ENCODE results near the gene RAB11FIP5. TPM values are rescaled to one million over a fixed set of nuclear protein-coding genes. Genes with fewer than 3 reads are reported as not detected.

The RAB11FIP5 gene
- total RNA-seq (2022; extraction: Qiagen RNA extraction): 31.8 to 36.4 TPM (median 33.6 TPM) in 5 replicates

GRCh38 chr2:73112913-73113854, at the start of gene RAB11FIP5:
RAB11FIP5 (minus strand) TSS chr2:73112948; CDS start chr2:73112777, 171 bp downstream.

GRCh38 chr2:73071360-73072128, 41.2 kb downstream of the RAB11FIP5 start, which contains the start of gene SFXN5:
SFXN5 (minus strand) TSS chr2:73071712; CDS start chr2:73071705, 7 bp downstream.

Other genes starting within 250 kb of the RAB11FIP5 start
- 90.2 to 141 TPM (median 126 TPM) in 5 replicates for gene SPR, start 225.5 kb downstream of the RAB11FIP5 start, total RNA-seq (2022; extraction: Qiagen RNA extraction)
- gene EMX1, start 195.4 kb downstream of the RAB11FIP5 start, total RNA-seq (2022; extraction: Qiagen RNA extraction): 0.07 to 0.54 TPM (median 0.10 TPM) in 4 of 5 replicates, not detected in the other
- gene SFXN5, start 41.2 kb downstream of the RAB11FIP5 start, total RNA-seq (2022; extraction: Qiagen RNA extraction): 10.6 to 16.1 TPM (median 14.8 TPM) in 5 replicates
- 0.06 TPM in 1 of 5 replicates, not detected in the others for gene NOTO, start 89.6 kb upstream of the RAB11FIP5 start, total RNA-seq (2022; extraction: Qiagen RNA extraction)
- gene SMYD5, start 101.3 kb upstream of the RAB11FIP5 start, total RNA-seq (2022; extraction: Qiagen RNA extraction): 51.4 to 58.3 TPM (median 55.7 TPM) in 5 replicates
- 17.4 to 26.8 TPM (median 25.3 TPM) in 5 replicates for gene PRADC1, start 120.3 kb upstream of the RAB11FIP5 start, total RNA-seq (2022; extraction: Qiagen RNA extraction)
- 543 to 860 TPM (median 575 TPM) in 5 replicates for gene CCT7, start 121.4 kb upstream of the RAB11FIP5 start, total RNA-seq (2022; extraction: Qiagen RNA extraction)
- gene FBXO41, start 171.5 kb upstream of the RAB11FIP5 start, total RNA-seq (2022; extraction: Qiagen RNA extraction): 4.5 to 6.0 TPM (median 5.2 TPM) in 5 replicates
- gene EGR4, start 180.6 kb upstream of the RAB11FIP5 start, total RNA-seq (2022; extraction: Qiagen RNA extraction): 0.20 to 0.34 TPM (median 0.28 TPM) in 5 replicates